HepG2 (cell line): ENCODE measurements around the gene ZNF343. TPM values are rescaled to one million over a fixed set of nuclear protein-coding genes. Genes with fewer than 3 reads are reported as not detected.

Experiments used
- BRD4 ChIP-seq: sonication (generic); formaldehyde crosslinking; IDR thresholded peaks from 2 replicates; pipeline ENCODE4 v1.4.0; 2020; ENCODE audit warnings: missing genetic modification reagents
- HNRNPL ChIP-seq: fragments of 200-400 bp; formaldehyde crosslinking; IDR thresholded peaks from 2 replicates; pipeline ENCODE4 v1.6.1; 2017; ENCODE audit warnings: mild to moderate bottlenecking, low read depth, low read length
- REST ChIP-seq, 2 experiments: IDR thresholded peaks; 2 replicates each; pipeline ENCODE4 v1.6.1; 2011 to 2012; ENCODE audit warnings: low read length in 2 of 2, borderline replicate concordance in 1 of 2, low read depth in 1 of 2, mild to moderate bottlenecking in 1 of 2, moderate library complexity in 1 of 2
- TMF1 ChIP-seq: sonication (generic); formaldehyde crosslinking; IDR thresholded peaks from 2 replicates; pipeline ENCODE4 v1.8.1; 2022; ENCODE audit warnings: low read depth, missing genetic modification reagents
- YEATS4 ChIP-seq: sonication (generic); formaldehyde crosslinking; IDR thresholded peaks from 2 replicates; pipeline ENCODE4 v1.4.0; 2020; ENCODE audit warnings: missing genetic modification reagents, borderline replicate concordance
- ZNF501 ChIP-seq: sonication (generic); formaldehyde crosslinking; IDR thresholded peaks from 2 replicates; pipeline ENCODE4 v1.5.1; 2020; ENCODE audit warnings: mild to moderate bottlenecking, moderate library complexity, missing genetic modification reagents
- ZNF629 ChIP-seq: sonication (generic); formaldehyde crosslinking; conservative IDR thresholded peaks from 2 replicates; pipeline ENCODE4 v1.5.0; 2020; ENCODE audit warnings: missing genetic modification reagents
- ZNF646 ChIP-seq: sonication (generic); formaldehyde crosslinking; IDR thresholded peaks from 2 replicates; pipeline ENCODE4 v1.9.0; 2021; ENCODE audit warnings: mild to moderate bottlenecking, missing genetic modification reagents
- ZNF703 ChIP-seq: sonication (generic); formaldehyde crosslinking; IDR thresholded peaks from 2 replicates; pipeline ENCODE4 v1.5.1; 2020; ENCODE audit warnings: missing genetic modification reagents, mild to moderate bottlenecking, moderate library complexity, borderline replicate concordance
- ZNF747 ChIP-seq: sonication (generic); formaldehyde crosslinking; IDR thresholded peaks from 2 replicates; pipeline ENCODE4 v1.8.1; 2023; ENCODE audit warnings: missing genetic modification reagents, mild to moderate bottlenecking, borderline replicate concordance
- ZNF883 ChIP-seq: sonication (generic); formaldehyde crosslinking; IDR thresholded peaks from 2 replicates; pipeline ENCODE4 v1.5.1; 2020; ENCODE audit warnings: mild to moderate bottlenecking, missing genetic modification reagents; ENCODE audit errors: not compliant biosample characterization
- polyA plus RNA-seq, 8 experiments: library from polyadenylated mRNA; depleted of rRNA in 3 of 8; stranded (reverse) in 7 of 8; unstranded in 1 of 8; fragments of >200 nt; fragmentation: Illumina TruSeq in 4 of 8; extraction: Trizol in 4 of 8; gene quantifications; 2 replicates each; pipeline versions ENCODE4 v1.2.1 to v1.2.3, GENCODE V29; 2011 to 2016; ENCODE audit warnings: low read depth in 4 of 8, missing spikeins in 1 of 8, mixed read lengths in 1 of 8; ENCODE audit not compliant: insufficient read depth in 1 of 8
- total RNA-seq, 5 experiments: library from RNA; depleted of rRNA; stranded (reverse); fragments of >200 nt; fragmentation: Illumina TruSeq; extraction: Trizol; gene quantifications; 2 replicates each; pipeline ENCODE4 v1.2.3, GENCODE V29; 2016; ENCODE audit warnings: low read depth in 1 of 5
- TF ChIP-seq, protein P1 (sequence below): sonication (generic); formaldehyde crosslinking; IDR thresholded peaks from 2 replicates; pipeline ENCODE4 v1.5.0; 2020; ENCODE audit warnings: missing genetic modification reagents
- TF ChIP-seq, protein P2 (sequence below): sonication (generic); IDR thresholded peaks from 2 replicates; pipeline ENCODE4 v1.6.1; 2016; ENCODE audit warnings: low read depth, borderline replicate concordance

Gene ZNF343
- total and polyA plus RNA-seq, 2 of the 13 experiments (the other 11 are each of a cell fraction or from before 2014, with no cell fraction given), result 16.4 to 22.1 TPM

- TF ChIP-seq REST (IDR thresholded peaks at IDR 0.05; ENCODE audit: borderline replicate concordance in 1 of 2, low read depth in 1 of 2, low read length in 2 of 2) (no peak; a peak in 1 of 4 replicates), BRD4 (CRISPR knock-in tag) (peak; percentile 59; the same call in 1 of the 2 replicates), ZNF629 (CRISPR knock-in tag) (peak; percentile 31; the same call in 1 of the 2 replicates), TMF1 (peak; percentile 96; the same call in 1 of the 2 replicates), ZNF501 (CRISPR knock-in tag) (peak; percentile 99), ZNF883 (peak; percentile 81), HNRNPL (peak; percentile 77; the same call in 1 of the 2 replicates), YEATS4 (CRISPR knock-in tag) (peak; percentile 92), ZNF747 (peak; percentile 18), ZNF703 (peak; percentile 0; the same call in 1 of the 2 replicates), ZNF646 (CRISPR knock-in tag) (no peak)
- TF ChIP-seq, protein P1, sequence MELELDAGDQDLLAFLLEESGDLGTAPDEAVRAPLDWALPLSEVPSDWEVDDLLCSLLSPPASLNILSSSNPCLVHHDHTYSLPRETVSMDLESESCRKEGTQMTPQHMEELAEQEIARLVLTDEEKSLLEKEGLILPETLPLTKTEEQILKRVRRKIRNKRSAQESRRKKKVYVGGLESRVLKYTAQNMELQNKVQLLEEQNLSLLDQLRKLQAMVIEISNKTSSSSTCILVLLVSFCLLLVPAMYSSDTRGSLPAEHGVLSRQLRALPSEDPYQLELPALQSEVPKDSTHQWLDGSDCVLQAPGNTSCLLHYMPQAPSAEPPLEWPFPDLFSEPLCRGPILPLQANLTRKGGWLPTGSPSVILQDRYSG (CRISPR knock-in tag), result no peak
- TF ChIP-seq, protein P2, sequence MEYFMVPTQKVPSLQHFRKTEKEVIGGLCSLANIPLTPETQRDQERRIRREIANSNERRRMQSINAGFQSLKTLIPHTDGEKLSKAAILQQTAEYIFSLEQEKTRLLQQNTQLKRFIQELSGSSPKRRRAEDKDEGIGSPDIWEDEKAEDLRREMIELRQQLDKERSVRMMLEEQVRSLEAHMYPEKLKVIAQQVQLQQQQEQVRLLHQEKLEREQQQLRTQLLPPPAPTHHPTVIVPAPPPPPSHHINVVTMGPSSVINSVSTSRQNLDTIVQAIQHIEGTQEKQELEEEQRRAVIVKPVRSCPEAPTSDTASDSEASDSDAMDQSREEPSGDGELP, result peak; percentile 47; the same call in 1 of the 2 replicates
Observed at GRCh38 chr20:2508631-2509467, at the start of gene ZNF343 (continued).
